CD4-positive, alpha-beta T cell treated with Interleukin-4 for 4 hours (primary cell): Measurements from ENCODE around the gene SLC5A10.
A peak's percentile ranks its signal among the peaks of the same experiment; 100 is the strongest.
"Not testable (repeated sequence)": the region's sequence is repeated elsewhere in the genome, so short reads cannot be mapped to it uniquely, and the experiment has no call there.

Experiments
- DNase-seq: peaks from one replicate; pipeline ENCODE4 v3.0.0-alpha.2; 2020

Gene SLC5A10

GRCh38 chr17:19047510-19047909, 95.5 kb downstream of the SLC5A10 start:
- not testable (repeated sequence) for DNase-seq

GRCh38 chr17:19048826-19049225, 96.9 kb downstream of the SLC5A10 start:
- not testable (repeated sequence) for DNase-seq

- DNase-seq, result not testable (repeated sequence)
Observed at GRCh38 chr17:19055447-19055846, 103.5 kb downstream of the SLC5A10 start.

GRCh38 chr17:19062009-19062717, 110.2 kb downstream of the SLC5A10 start:
- DNase-seq, result peak; percentile 63

- not testable (repeated sequence) for DNase-seq
Observed at GRCh38 chr17:19062718-19063325, 110.9 kb downstream of the SLC5A10 start.

GRCh38 chr17:19063326-19063956, 111.5 kb downstream of the SLC5A10 start:
- peak; percentile 83 for DNase-seq

GRCh38 chr17:19064378-19064777, 112.4 kb downstream of the SLC5A10 start:
- DNase-seq, result not testable (repeated sequence)

- not testable (repeated sequence) for DNase-seq
Observed at GRCh38 chr17:19070318-19071168, 118.6 kb downstream of the SLC5A10 start.
